ENCODE data around the gene KCNK13.
"Not testable (repeated sequence)": the region's sequence is repeated elsewhere in the genome, so short reads cannot be mapped to it uniquely, and the experiment has no call there.

KCNK13 gene

GRCh38 chr14:90061685-90062126 lies at the start of gene KCNK13:
TSS of gene KCNK13 (plus strand) at chr14:90061994. CDS start at chr14:90062206, 212 bp downstream.
- peak; percentile 75 for DNase-seq

GRCh38 chr14:90017371-90017770 lies 44.4 kb upstream of the KCNK13 start:
- DNase-seq, result no peak

- DNase-seq, result no peak
Measured at GRCh38 chr14:90019824-90020523, 41.8 kb upstream of the KCNK13 start.

GRCh38 chr14:90023176-90023896 lies 38.5 kb upstream of the KCNK13 start:
- no peak for DNase-seq

- no peak for DNase-seq
Measured at GRCh38 chr14:90024910-90025309, 36.9 kb upstream of the KCNK13 start.

- DNase-seq, result not testable (repeated sequence)
Measured at GRCh38 chr14:90026608-90027007, 35.2 kb upstream of the KCNK13 start.

GRCh38 chr14:90027842-90028241 lies 34.0 kb upstream of the KCNK13 start:
- DNase-seq, result no peak

- no peak for DNase-seq
Measured at GRCh38 chr14:90034156-90034555, 27.6 kb upstream of the KCNK13 start.

- no peak for DNase-seq
Measured at GRCh38 chr14:90034835-90035525, 26.8 kb upstream of the KCNK13 start.

- no peak for DNase-seq
Measured at GRCh38 chr14:90039253-90040010, 22.4 kb upstream of the KCNK13 start.

- no peak for DNase-seq
Measured at GRCh38 chr14:90040411-90040810, 21.4 kb upstream of the KCNK13 start.

GRCh38 chr14:90042496-90043252 lies 19.1 kb upstream of the KCNK13 start:
- DNase-seq, result no peak

- DNase-seq, result no peak
Measured at GRCh38 chr14:90045616-90046015, 16.2 kb upstream of the KCNK13 start.

GRCh38 chr14:90049390-90049789 lies 12.4 kb upstream of the KCNK13 start:
- no peak for DNase-seq

- no peak for DNase-seq
Measured at GRCh38 chr14:90050271-90050670, 11.5 kb upstream of the KCNK13 start.

GRCh38 chr14:90053044-90053443 lies 8.8 kb upstream of the KCNK13 start:
- DNase-seq, result no peak

- no peak for DNase-seq
Measured at GRCh38 chr14:90054803-90055202, 7.0 kb upstream of the KCNK13 start.

GRCh38 chr14:90056826-90057225 lies 5.0 kb upstream of the KCNK13 start:
- DNase-seq, result no peak

- no peak for DNase-seq
Measured at GRCh38 chr14:90058876-90059458, 2.8 kb upstream of the KCNK13 start.

GRCh38 chr14:90060312-90060964 lies 1.4 kb upstream of the KCNK13 start:
- DNase-seq, result peak; percentile 84

- peak; percentile 75 for DNase-seq
Measured at GRCh38 chr14:90060965-90061684, 669 bp upstream of the KCNK13 start.
